ENCODE results near the gene AHNAK. TPM values are rescaled to one million over a fixed set of nuclear protein-coding genes. Genes with fewer than 3 reads are reported as not detected.

AHNAK gene
- total RNA-seq, 2 experiments from 2014 or later, result 0.21 to 0.28 TPM

DNA sequence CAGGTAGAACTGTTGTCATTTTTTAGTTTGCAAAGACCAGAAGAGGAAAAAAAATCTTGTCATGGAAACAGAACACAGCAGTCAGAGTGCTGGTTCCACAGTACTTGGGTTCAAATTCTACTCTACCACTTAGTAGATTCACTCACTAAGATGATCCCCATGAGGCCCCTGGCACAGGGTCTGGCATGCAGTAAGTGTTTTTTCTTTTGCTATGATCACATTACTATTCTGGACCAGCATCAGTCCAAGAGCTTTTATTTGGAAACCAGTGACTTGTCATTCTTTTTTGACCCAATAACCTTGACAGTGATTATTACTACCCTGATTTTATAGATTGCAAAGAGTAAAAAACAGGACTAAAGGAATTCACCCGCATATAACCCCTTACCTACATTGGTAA is 23.0 kb upstream of the AHNAK start:
- CTCF ChIA-PET (ENCODE audit: unreplicated experiment), result no interaction called here
- POLR2A ChIA-PET, result interaction anchor here (0.6 to 1.5 kb wide), 4 partner anchors 12 to 137 kb away, joined by 3 to 5 read pairs (median 4); partner anchors contain the start of genes CSKMT and TUT1
- no peak overlapping the region for H3K27ac ChIP-seq (ENCODE audit: low read depth, low read length, poor library complexity, severe bottlenecking)
- H3K4me1 ChIP-seq (ENCODE audit: insufficient read depth, low read length, poor library complexity, severe bottlenecking), result peaks cover 25% of the 10 kb centered on the region
- peaks cover 32% of the 10 kb centered on the region for H4K20me1 ChIP-seq (ENCODE audit: insufficient read depth, low read length)
- TF ChIP-seq EZH2phosphoT487 (IDR thresholded peaks at IDR 0.05; ENCODE audit: borderline replicate concordance, low read depth, low read length) (no peak), CTCF (conservative IDR thresholded peaks at IDR 0.05; ENCODE audit: low read length) (no peak)
- intact Hi-C loops (cut with micrococcal nuclease; ENCODE audit: unreplicated experiment), result loop anchor here (5.0 kb wide), 1 partner anchor 313 kb away; the partner anchor contains the start of gene SLC3A2
- no peak for DNase-seq (ENCODE audit: low spot score)
- H3K36me3 ChIP-seq (ENCODE audit: insufficient read depth, low read length), result peaks cover 90% of the 10 kb centered on the region
- BruUV-seq (replicated peaks), result no TSS peak
- H3K9me2 ChIP-seq (ENCODE audit: insufficient read depth, low read length), result no peaks in the 10 kb centered on the region
- H3K79me2 ChIP-seq (ENCODE audit: insufficient read depth, low read depth, low read length), result peaks cover 83% of the 10 kb centered on the region
- no peak overlapping the region for H3K4me3 ChIP-seq (ENCODE audit: low read depth, low read length, poor library complexity, severe bottlenecking)
- no peaks in the 10 kb centered on the region for H3K9me3 ChIP-seq (ENCODE audit: low read length)
- no peak overlapping the region; the same call in 1 of the 2 replicates for H3K4me2 ChIP-seq (ENCODE audit: low read length)
- no peak overlapping the region for H2AFZ ChIP-seq (ENCODE audit: low read length)

DNA sequence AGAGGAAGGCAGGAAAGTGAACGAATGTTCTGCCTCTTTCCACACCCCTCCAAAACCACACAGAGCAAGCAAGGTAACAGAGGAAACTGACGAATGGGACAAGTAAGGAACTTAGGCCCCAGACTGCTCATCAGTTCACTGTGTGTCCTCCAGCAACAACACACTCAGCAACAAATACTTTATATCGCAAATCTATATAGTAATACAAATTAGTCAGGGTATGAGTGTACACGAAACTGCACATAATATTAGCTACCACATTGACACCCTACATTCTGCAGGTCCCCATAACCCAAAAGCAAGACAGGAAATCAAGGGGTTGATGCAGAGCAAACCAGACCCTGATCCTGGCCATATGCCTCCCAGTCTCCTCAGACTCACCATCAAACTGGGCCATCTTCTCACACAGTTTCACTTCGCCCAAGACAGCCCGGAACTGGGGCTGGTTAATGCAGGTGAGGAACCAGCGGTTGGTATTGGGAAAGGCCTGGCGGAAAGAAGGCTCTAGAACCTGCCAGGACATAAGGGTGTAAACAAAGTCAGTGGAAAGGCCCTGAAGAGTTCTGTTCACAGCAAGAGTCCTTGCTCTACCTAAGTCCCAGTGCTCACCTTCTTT is 20.5 kb upstream of the AHNAK start:
- Histone ChIP-seq H3K27ac (ENCODE audit: low read depth, low read length, poor library complexity, severe bottlenecking) (no peak overlapping the region), H3K4me3 (ENCODE audit: low read depth, low read length, poor library complexity, severe bottlenecking) (no peak overlapping the region), H3K9me3 (ENCODE audit: low read length) (no peaks in the 10 kb centered on the region), H3K9me2 (ENCODE audit: insufficient read depth, low read length) (no peaks in the 10 kb centered on the region), H3K4me1 (ENCODE audit: insufficient read depth, low read length, poor library complexity, severe bottlenecking) (peaks cover 15% of the 10 kb centered on the region), H2AFZ (ENCODE audit: low read length) (no peak overlapping the region), H3K79me2 (ENCODE audit: insufficient read depth, low read depth, low read length) (peaks cover 69% of the 10 kb centered on the region), H4K20me1 (ENCODE audit: insufficient read depth, low read length) (peaks cover 29% of the 10 kb centered on the region), H3K36me3 (ENCODE audit: insufficient read depth, low read length) (peaks cover 98% of the 10 kb centered on the region), H3K4me2 (ENCODE audit: low read length) (no peak overlapping the region)
- BruUV-seq (replicated peaks), result no TSS peak
- no peak for DNase-seq (ENCODE audit: low spot score)
- ChIA-PET POLR2A (interaction anchor here (1.4 to 3.0 kb wide), 2 partner anchors 9 to 24 kb away, joined by 3 to 11 read pairs; partner anchors contain the start of gene TUT1), CTCF (ENCODE audit: unreplicated experiment) (no interaction called here)
- intact Hi-C loops (cut with micrococcal nuclease; ENCODE audit: unreplicated experiment), result no loop called here
- TF ChIP-seq EZH2phosphoT487 (IDR thresholded peaks at IDR 0.05; ENCODE audit: borderline replicate concordance, low read depth, low read length) (no peak), CTCF (conservative IDR thresholded peaks at IDR 0.05; ENCODE audit: low read length) (no peak)

GRCh38 chr11:62566247-62566646 is 19.6 kb upstream of the AHNAK start:
- CTCF ChIA-PET (ENCODE audit: unreplicated experiment), result no interaction called here
- H4K20me1 ChIP-seq (ENCODE audit: insufficient read depth, low read length), result peaks cover 25% of the 10 kb centered on the region; the same call in 1 of the 2 replicates
- H3K36me3 ChIP-seq (ENCODE audit: insufficient read depth, low read length), result peaks cover 98% of the 10 kb centered on the region
- H3K4me1 ChIP-seq (ENCODE audit: insufficient read depth, low read length, poor library complexity, severe bottlenecking), result peaks cover 7% of the 10 kb centered on the region
- H3K9me2 ChIP-seq (ENCODE audit: insufficient read depth, low read length), result no peaks in the 10 kb centered on the region
- no peak overlapping the region for H3K27ac ChIP-seq (ENCODE audit: low read depth, low read length, poor library complexity, severe bottlenecking)
- peaks cover 60% of the 10 kb centered on the region for H3K79me2 ChIP-seq (ENCODE audit: insufficient read depth, low read depth, low read length)
- intact Hi-C loops (cut with micrococcal nuclease; ENCODE audit: unreplicated experiment), result no loop called here
- no peak for DNase-seq (ENCODE audit: low spot score)
- no peak overlapping the region for H3K4me2 ChIP-seq (ENCODE audit: low read length)
- H3K4me3 ChIP-seq (ENCODE audit: low read depth, low read length, poor library complexity, severe bottlenecking), result no peak overlapping the region
- no peaks in the 10 kb centered on the region for H3K9me3 ChIP-seq (ENCODE audit: low read length)
- POLR2A ChIA-PET, result interaction anchor here (1.4 to 3.0 kb wide), 2 partner anchors 9 to 25 kb away, joined by 3 to 11 read pairs; partner anchors contain the start of gene TUT1
- no TSS peak for BruUV-seq (replicated peaks)
- TF ChIP-seq CTCF (conservative IDR thresholded peaks at IDR 0.05; ENCODE audit: low read length), result no peak
- TF ChIP-seq EZH2phosphoT487 (IDR thresholded peaks at IDR 0.05; ENCODE audit: borderline replicate concordance, low read depth, low read length), result no peak
- H2AFZ ChIP-seq (ENCODE audit: low read length), result no peak overlapping the region

Data from OCI-LY7 (cell line).